Keratinocyte (primary cell): ENCODE data around the gene TMEM9. TPM values are rescaled to one million over a fixed set of nuclear protein-coding genes. Genes with fewer than 3 reads are reported as not detected.

Source experiments
- DNase-seq: peaks from one replicate; pipeline ENCODE4 v3.0.0-alpha.2; 2011; ENCODE audit warnings: low read depth, missing footprints, low spot score
- FAIRE-seq: peaks from 2 replicates; lab custom pipeline; 2011; peaks lifted over from hg19 to GRCh38; lab: Jason Lieb, UNC
- H2AFZ ChIP-seq: 2 replicates; pipeline ENCODE4 v1.6.0; 2012; ENCODE audit warnings: low read length, control low read depth, inconsistent platforms; ENCODE audit not compliant: control insufficient read depth
- H3K27ac ChIP-seq: 2 replicates; pipeline ENCODE4 v1.5.1; 2011; ENCODE audit warnings: low read length; ENCODE audit not compliant: control insufficient read depth, insufficient read depth
- H3K27me3 ChIP-seq: 3 replicates; pipeline ENCODE4 v1.6.0; 2011; ENCODE audit warnings: low read length; ENCODE audit not compliant: control insufficient read depth, insufficient read depth; ENCODE audit errors: extremely low read depth
- H3K36me3 ChIP-seq, 2 experiments: 2 replicates in 1 of 2; 3 replicates in 1 of 2; pipeline ENCODE4 v1.5.1; 2011; ENCODE audit warnings: low read length in 2 of 2, mild to moderate bottlenecking in 1 of 2; ENCODE audit not compliant: control insufficient read depth in 2 of 2, insufficient read depth in 2 of 2; ENCODE audit errors: extremely low read depth in 1 of 2
- H3K4me1 ChIP-seq: 3 replicates; pipeline ENCODE4 v1.5.1; 2011; ENCODE audit warnings: low read length; ENCODE audit not compliant: control insufficient read depth, insufficient read depth; ENCODE audit errors: extremely low read depth
- H3K4me2 ChIP-seq: 3 replicates; pipeline ENCODE4 v1.6.0; 2011; ENCODE audit warnings: low read depth, low read length; ENCODE audit not compliant: control insufficient read depth, insufficient read depth; ENCODE audit errors: extremely low read depth
- H3K4me3 ChIP-seq, 3 experiments: fragments of 200-600 bp in 1 of 3; sonication (generic) in 1 of 3; 2 replicates in 2 of 3; 3 replicates in 1 of 3; pipeline ENCODE4 v1.5.1; 2011 to 2016; ENCODE audit warnings: low read length in 3 of 3, mild to moderate bottlenecking in 3 of 3, control low read depth in 2 of 3, inconsistent platforms in 1 of 3, low read depth in 1 of 3, mixed read lengths in 1 of 3, mixed run types in 1 of 3, moderate library complexity in 1 of 3; ENCODE audit not compliant: control insufficient read depth in 2 of 3, insufficient read depth in 2 of 3; ENCODE audit errors: extremely low read depth in 1 of 3
- H3K79me2 ChIP-seq: 2 replicates; pipeline ENCODE4 v1.6.0; 2012; ENCODE audit warnings: low read length; ENCODE audit not compliant: control insufficient read depth, insufficient read depth
- H3K9ac ChIP-seq: 3 replicates; pipeline ENCODE4 v1.6.0; 2011; ENCODE audit warnings: low read length; ENCODE audit not compliant: control insufficient read depth, insufficient read depth; ENCODE audit errors: extremely low read depth
- H3K9me1 ChIP-seq: 3 replicates; pipeline ENCODE4 v1.6.0; 2011; ENCODE audit warnings: low read length; ENCODE audit not compliant: control insufficient read depth, insufficient read depth; ENCODE audit errors: extremely low read depth
- H3K9me3 ChIP-seq: 2 replicates; pipeline ENCODE4 v1.5.1; 2012; ENCODE audit warnings: low read depth, low read length; ENCODE audit not compliant: control insufficient read depth
- H4K20me1 ChIP-seq: 3 replicates; pipeline ENCODE4 v1.6.0; 2011; ENCODE audit warnings: low read length; ENCODE audit not compliant: control insufficient read depth, insufficient read depth; ENCODE audit errors: extremely low read depth
- CTCF ChIP-seq, 3 experiments: IDR thresholded peaks in 1 of 3; conservative IDR thresholded peaks in 1 of 3; optimal IDR thresholded peaks in 1 of 3; 2 replicates in 2 of 3; 3 replicates in 1 of 3; pipeline versions ENCODE3 to v1.5.1; 2011; ENCODE audit warnings: low read length in 3 of 3, mild to moderate bottlenecking in 3 of 3, moderate library complexity in 2 of 3, control low read depth in 1 of 3, inconsistent platforms in 1 of 3; ENCODE audit not compliant: insufficient read depth in 2 of 3; ENCODE audit errors: extremely low read depth in 1 of 3
- EZH2 ChIP-seq: IDR thresholded peaks from one replicate; pipeline ENCODE4 v1.6.1; 2012; ENCODE audit warnings: inconsistent platforms, mild to moderate bottlenecking, low read length, moderate library complexity
- dilution Hi-C: fragments of 300-500 bp; cut with MboI; formaldehyde crosslinking; loops from one replicate; pipeline ENCODE4 v1.7.0; 2020; ENCODE audit warnings: low sequenced_read_pairs; ENCODE audit not compliant: extremely low pct_ligation_motif_present
- polyA plus RNA-seq, 5 experiments: library from polyadenylated mRNA; depleted of rRNA in 3 of 5; stranded (reverse) in 3 of 5; stranded (forward) in 1 of 5; unstranded in 1 of 5; fragments of >200 nt; gene quantifications; 1 replicate in 1 of 5; 2 replicates in 3 of 5; 3 replicates in 1 of 5; pipeline versions ENCODE4 v1.2.1 to v1.2.3, GENCODE V29; 2011 to 2012; ENCODE audit warnings: missing spikeins in 2 of 5, low read depth in 1 of 5, low replicate concordance in 1 of 5

The TMEM9 gene
- polyA plus RNA-seq, 1 donor (not counting 4 experiments of a cell fraction or from before 2014, with no cell fraction given) = 56.0 TPM

GRCh38 chr1:201100169-201100930 lies 53.9 kb downstream of the TMEM9 start:
- no peak overlapping the region for H2AFZ ChIP-seq
- no peak for DNase-seq
- H3K9me1 ChIP-seq = no peaks in the 10 kb centered on the region
- no peak overlapping the region for H3K9ac ChIP-seq
- no peak overlapping the region for H3K4me2 ChIP-seq
- no peaks in the 10 kb centered on the region for H3K4me1 ChIP-seq
- FAIRE-seq = no peak
- H4K20me1 ChIP-seq = no peaks in the 10 kb centered on the region
- no peaks in the 10 kb centered on the region for H3K79me2 ChIP-seq
- peaks cover 36% of the 10 kb centered on the region for H3K27me3 ChIP-seq
- no peaks in the 10 kb centered on the region for H3K9me3 ChIP-seq
- no peak overlapping the region for H3K4me3 ChIP-seq
- dilution Hi-C loops = no loop called here
- no peak overlapping the region for H3K27ac ChIP-seq
- no peaks in the 10 kb centered on the region for H3K36me3 ChIP-seq
- TF ChIP-seq CTCF (optimal IDR thresholded peaks at IDR 0.05 in 1 of 3, IDR thresholded peaks at IDR 0.05 in 1 of 3, conservative IDR thresholded peaks at IDR 0.05 in 1 of 3; ENCODE audit: extremely low read depth in 1 of 3, insufficient read depth in 2 of 3, low read length in 3 of 3) = no peak
- no peak for TF ChIP-seq EZH2

- H3K27me3 ChIP-seq = peaks cover 34% of the 10 kb centered on the region
- dilution Hi-C loops = no loop called here
Observed at GRCh38 chr1:201098992-201099677, 55.1 kb downstream of the TMEM9 start.

More at GRCh38 chr1:201098992-201099677, 55.1 kb downstream of the TMEM9 start:
- no peaks in the 10 kb centered on the region for H3K9me3 ChIP-seq
- H3K4me1 ChIP-seq = no peaks in the 10 kb centered on the region
- H3K4me3 ChIP-seq = no peak overlapping the region
- DNase-seq (no peak), FAIRE-seq (no peak)
- no peaks in the 10 kb centered on the region for H3K36me3 ChIP-seq
- no peak overlapping the region for H2AFZ ChIP-seq
- no peak overlapping the region for H3K4me2 ChIP-seq
- no peak overlapping the region for H3K27ac ChIP-seq
- no peaks in the 10 kb centered on the region for H4K20me1 ChIP-seq
- H3K9me1 ChIP-seq = no peaks in the 10 kb centered on the region
- no peak overlapping the region for H3K9ac ChIP-seq
- H3K79me2 ChIP-seq = no peaks in the 10 kb centered on the region
- no peak for TF ChIP-seq CTCF (optimal IDR thresholded peaks at IDR 0.05 in 1 of 3, IDR thresholded peaks at IDR 0.05 in 1 of 3, conservative IDR thresholded peaks at IDR 0.05 in 1 of 3; ENCODE audit: extremely low read depth in 1 of 3, insufficient read depth in 2 of 3, low read length in 3 of 3)
- no peak for TF ChIP-seq EZH2
